SU-DHL-6 (cell line): ENCODE data around the gene GRM7.

Experiments
- H2AFZ ChIP-seq: fragments of 200-600 bp; sonication (generic); 2 replicates; pipeline ENCODE4 v1.6.1; 2014; ENCODE audit warnings: low read depth, mild to moderate bottlenecking, moderate library complexity, mixed read lengths, antibody characterized with exemption, low read length; ENCODE audit not compliant: severe bottlenecking
- H3F3A ChIP-seq: fragments of 200-600 bp; shearing (Covaris generic); 2 replicates; pipeline ENCODE4 v1.6.0; 2016; ENCODE audit warnings: antibody characterized with exemption, mild to moderate bottlenecking; ENCODE audit not compliant: insufficient read depth
- H3K27ac ChIP-seq: fragments of 200-600 bp; sonication (generic); 2 replicates; pipeline ENCODE4 v1.5.1; 2016; ENCODE audit warnings: low read depth, mild to moderate bottlenecking, low read length, moderate library complexity, mixed read lengths
- H3K27me3 ChIP-seq: fragments of 200-600 bp; sonication (generic), shearing (Covaris generic); 2 replicates; pipeline ENCODE4 v1.6.0; 2014; ENCODE audit warnings: mild to moderate bottlenecking, low read length
- H3K36me3 ChIP-seq: fragments of 200-600 bp; sonication (generic); 2 replicates; pipeline ENCODE4 v1.6.1; 2014; ENCODE audit warnings: mild to moderate bottlenecking, low read length, mixed read lengths
- H3K4me2 ChIP-seq: fragments of 300-600, 200-600 bp; shearing (Covaris generic), sonication (generic); 2 replicates; pipeline ENCODE4 v1.6.0; 2014; ENCODE audit warnings: low read length, low read depth, mild to moderate bottlenecking; ENCODE audit not compliant: poor library complexity, severe bottlenecking
- H3K4me3 ChIP-seq: fragments of 200-600 bp; sonication (generic); 2 replicates; pipeline ENCODE4 v1.5.1; 2014; ENCODE audit warnings: antibody characterized with exemption, low read length, mild to moderate bottlenecking, mixed read lengths; ENCODE audit not compliant: insufficient read depth, poor library complexity, severe bottlenecking
- H3K79me2 ChIP-seq: fragments of 200-600 bp; sonication (generic); 2 replicates; pipeline ENCODE4 v1.6.1; 2014; ENCODE audit warnings: mild to moderate bottlenecking, low read length, moderate library complexity; ENCODE audit not compliant: insufficient read depth
- H3K9ac ChIP-seq: fragments of 200-600 bp; sonication (generic); 2 replicates; pipeline ENCODE4 v1.7.0; 2014; ENCODE audit warnings: mild to moderate bottlenecking, low read length
- H3K9me2 ChIP-seq: fragments of 200-600 bp; sonication (generic); replicated peaks from 2 replicates; pipeline ENCODE4 v1.6.1; 2014; ENCODE audit warnings: low read length; ENCODE audit not compliant: insufficient read depth
- H3K9me3 ChIP-seq: fragments of 200-600 bp; sonication (generic); 2 replicates; pipeline ENCODE4 v1.6.1; 2014; ENCODE audit warnings: low read length, mixed read lengths; ENCODE audit not compliant: insufficient read depth
- H4K20me1 ChIP-seq: fragments of 200-600 bp; sonication (generic); 2 replicates; pipeline ENCODE4 v1.6.1; 2014; ENCODE audit warnings: low read depth, mild to moderate bottlenecking, antibody characterized with exemption, low read length, moderate library complexity, mixed read lengths
- EZH2phosphoT487 ChIP-seq: fragments of 200-600 bp; sonication (generic), shearing (Covaris generic); conservative IDR thresholded peaks from 2 replicates; pipeline ENCODE4 v1.6.1; 2018; ENCODE audit warnings: mild to moderate bottlenecking, antibody characterized with exemption, low read length, moderate library complexity, mixed read lengths
- TF ChIP-seq, protein P1 (sequence below): fragments of 200-600 bp; sonication (generic); IDR thresholded peaks from one replicate; pipeline ENCODE4 v1.5.1; 2017; ENCODE audit warnings: antibody characterized with exemption, mild to moderate bottlenecking, low read length, moderate library complexity; ENCODE audit not compliant: insufficient read depth, poor library complexity, severe bottlenecking

GRM7 gene

DNA sequence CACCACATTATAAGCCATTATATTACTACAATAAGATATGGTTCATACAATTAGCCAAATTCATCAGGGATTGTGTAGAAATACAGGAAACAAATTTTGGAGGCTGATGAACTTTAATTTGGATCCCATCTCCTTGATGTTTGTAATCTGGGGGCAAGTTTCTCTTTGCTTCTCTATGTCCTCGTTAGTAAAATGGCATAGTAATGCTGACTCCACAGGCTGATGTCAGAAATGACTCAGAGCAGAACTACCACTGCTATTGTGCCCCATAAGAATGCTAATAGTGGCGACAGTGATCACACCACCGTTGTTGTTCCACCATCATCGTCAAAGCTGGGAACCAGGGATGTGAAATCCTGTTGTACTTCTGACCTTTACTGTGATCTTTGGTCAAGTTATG is 918.4 kb downstream of the GRM7 start:
- no peaks in the 10 kb centered on the region for H3K9me2 ChIP-seq
- H3K4me3 ChIP-seq, result no peak overlapping the region
- H3K79me2 ChIP-seq, result no peaks in the 10 kb centered on the region
- no peaks in the 10 kb centered on the region for H3F3A ChIP-seq
- H3K27me3 ChIP-seq, result no peaks in the 10 kb centered on the region
- H2AFZ ChIP-seq, result no peak overlapping the region
- no peaks in the 10 kb centered on the region for H3K36me3 ChIP-seq
- no peaks in the 10 kb centered on the region for H3K9me3 ChIP-seq
- no peak overlapping the region for H3K4me2 ChIP-seq
- no peak overlapping the region for H3K27ac ChIP-seq
- no peak overlapping the region for H3K9ac ChIP-seq
- H4K20me1 ChIP-seq, result no peaks in the 10 kb centered on the region
- TF ChIP-seq, protein P1, sequence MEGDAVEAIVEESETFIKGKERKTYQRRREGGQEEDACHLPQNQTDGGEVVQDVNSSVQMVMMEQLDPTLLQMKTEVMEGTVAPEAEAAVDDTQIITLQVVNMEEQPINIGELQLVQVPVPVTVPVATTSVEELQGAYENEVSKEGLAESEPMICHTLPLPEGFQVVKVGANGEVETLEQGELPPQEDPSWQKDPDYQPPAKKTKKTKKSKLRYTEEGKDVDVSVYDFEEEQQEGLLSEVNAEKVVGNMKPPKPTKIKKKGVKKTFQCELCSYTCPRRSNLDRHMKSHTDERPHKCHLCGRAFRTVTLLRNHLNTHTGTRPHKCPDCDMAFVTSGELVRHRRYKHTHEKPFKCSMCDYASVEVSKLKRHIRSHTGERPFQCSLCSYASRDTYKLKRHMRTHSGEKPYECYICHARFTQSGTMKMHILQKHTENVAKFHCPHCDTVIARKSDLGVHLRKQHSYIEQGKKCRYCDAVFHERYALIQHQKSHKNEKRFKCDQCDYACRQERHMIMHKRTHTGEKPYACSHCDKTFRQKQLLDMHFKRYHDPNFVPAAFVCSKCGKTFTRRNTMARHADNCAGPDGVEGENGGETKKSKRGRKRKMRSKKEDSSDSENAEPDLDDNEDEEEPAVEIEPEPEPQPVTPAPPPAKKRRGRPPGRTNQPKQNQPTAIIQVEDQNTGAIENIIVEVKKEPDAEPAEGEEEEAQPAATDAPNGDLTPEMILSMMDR, result no peak

DNA sequence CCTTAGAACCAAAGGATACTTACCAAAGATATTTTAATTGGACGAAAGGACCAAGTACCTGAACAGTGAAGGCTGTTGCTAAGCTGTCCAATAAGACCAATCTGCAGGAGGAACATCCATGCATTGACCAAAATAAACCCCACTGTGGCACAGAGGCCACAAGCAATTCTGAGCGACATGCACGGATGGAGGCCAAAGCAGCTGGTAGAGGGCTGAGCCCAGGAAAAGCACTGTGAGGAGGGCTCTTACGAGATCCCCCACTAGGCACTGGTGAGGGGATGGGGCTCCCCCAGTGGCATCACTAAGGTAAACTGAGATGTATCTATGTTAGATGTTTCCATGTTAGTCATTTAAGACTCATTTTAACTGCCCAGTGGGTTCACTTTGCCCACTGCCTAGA is 920.5 kb downstream of the GRM7 start:
- H3K9me3 ChIP-seq, result no peaks in the 10 kb centered on the region
- no peak for TF ChIP-seq EZH2phosphoT487
- TF ChIP-seq, protein P1, result no peak
- H4K20me1 ChIP-seq, result no peaks in the 10 kb centered on the region
- H3K27me3 ChIP-seq, result no peaks in the 10 kb centered on the region
- H3K4me3 ChIP-seq, result no peak overlapping the region
- H3K27ac ChIP-seq, result no peak overlapping the region
- H3K4me2 ChIP-seq, result no peak overlapping the region
- H3K79me2 ChIP-seq, result no peaks in the 10 kb centered on the region
- no peak overlapping the region for H2AFZ ChIP-seq
- H3K36me3 ChIP-seq, result no peaks in the 10 kb centered on the region
- H3K9me2 ChIP-seq, result no peaks in the 10 kb centered on the region
- no peaks in the 10 kb centered on the region for H3F3A ChIP-seq
- no peak overlapping the region for H3K9ac ChIP-seq

DNA sequence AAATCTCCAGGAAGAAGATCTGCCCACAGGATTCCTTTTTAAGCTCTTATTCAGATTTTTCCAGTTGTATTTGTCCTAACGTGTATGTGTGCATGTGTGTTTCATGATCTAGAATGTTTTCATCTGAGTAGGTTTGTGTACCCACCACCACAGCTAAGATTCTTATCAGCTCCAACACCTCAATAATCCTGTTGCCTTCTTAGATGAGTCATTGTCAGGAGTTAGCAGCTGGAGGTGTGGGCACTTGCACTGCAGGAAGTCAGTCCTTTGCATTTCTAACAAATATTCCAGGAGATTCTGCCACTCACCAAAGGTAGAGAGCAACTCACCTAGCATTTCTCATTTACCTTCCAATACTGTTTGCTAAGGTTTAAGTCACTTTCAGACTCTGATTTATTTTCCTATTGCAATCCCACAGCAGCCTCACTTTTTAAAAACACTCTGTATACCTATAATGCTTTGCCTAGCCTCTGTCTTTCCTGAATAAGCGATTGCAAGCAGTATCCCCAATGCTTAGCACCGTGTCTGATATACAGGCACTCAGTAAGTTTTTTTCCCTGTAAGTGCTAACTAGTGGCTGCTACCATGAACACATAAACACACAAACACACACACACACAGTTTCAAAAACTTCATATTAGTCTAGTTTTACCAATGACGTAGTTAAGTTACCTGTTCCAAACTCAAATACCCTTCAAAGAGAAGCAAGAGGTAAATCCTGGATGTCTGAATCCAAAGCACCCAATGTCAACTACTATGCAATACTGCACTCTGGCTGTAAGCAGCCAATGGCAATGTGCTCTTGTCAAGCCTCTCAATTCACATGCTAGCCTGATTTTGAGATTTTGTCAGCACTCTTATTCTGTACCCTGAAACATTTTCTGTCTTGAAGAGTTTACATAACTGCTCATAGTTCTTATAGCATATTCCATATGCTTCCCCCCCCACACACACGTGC is 927.2 kb downstream of the GRM7 start:
- no peak overlapping the region for H3K4me2 ChIP-seq
- H2AFZ ChIP-seq, result no peak overlapping the region
- no peaks in the 10 kb centered on the region for H3F3A ChIP-seq
- no peak for TF ChIP-seq EZH2phosphoT487
- TF ChIP-seq, protein P1, result no peak
- no peak overlapping the region for H3K9ac ChIP-seq
- no peaks in the 10 kb centered on the region for H4K20me1 ChIP-seq
- no peaks in the 10 kb centered on the region for H3K9me2 ChIP-seq
- H3K4me3 ChIP-seq, result no peak overlapping the region
- no peak overlapping the region for H3K27ac ChIP-seq
- no peaks in the 10 kb centered on the region for H3K79me2 ChIP-seq
- H3K36me3 ChIP-seq, result no peaks in the 10 kb centered on the region
- no peaks in the 10 kb centered on the region for H3K27me3 ChIP-seq
- H3K9me3 ChIP-seq, result no peaks in the 10 kb centered on the region
